ENCODE measurements around the gene SESN2. TPM values are rescaled to one million over a fixed set of nuclear protein-coding genes. Genes with fewer than 3 reads are reported as not detected.

The SESN2 gene
- 10 to 100 TPM in 3 of 4 donors, 1 to 10 TPM in 1; 7.5 to 16.4 (median 11.9) TPM for total RNA-seq

GRCh38 chr1:28259252-28259933 is at the start of gene SESN2:
TSS of gene SESN2 (plus strand) at chr1:28259518. CDS start at chr1:28259848, 330 bp downstream.
- TF ChIP-seq CTCF (IDR thresholded peaks at IDR 0.05) (peak in 1 of 3 experiments; percentile 28), POLR2A (IDR thresholded peaks at IDR 0.05; ENCODE audit: low read depth) (peak; percentile 96), EP300 (IDR thresholded peaks at IDR 0.05) (no peak), POLR2AphosphoS5 (IDR thresholded peaks at IDR 0.05) (peak; percentile 97 to 99)
- Histone ChIP-seq H3K27ac (replicated peaks in 1 of 4) (peak within 1 kb of the TSS; percentile 95 to 98 (median 97)), H3K4me1 (peaks cover 16 to 43% (median 35%) of the 10 kb centered on the region in 4 donors), H3K9me3 (no peaks in the 10 kb centered on the region), H3K36me3 (no peaks in the 10 kb centered on the region), H3K27me3 (no peaks in the 10 kb centered on the region), H3K4me3 (peak within 1 kb of the TSS; percentile 89 to 100 (median 95))
- DNase-seq (ENCODE audit: extremely low spot score): peak; percentile 100
- no CpG with 5 or more reads among the region's 76 CpGs for WGBS
- intact Hi-C loops (cut with DNase I): loop anchor here (2.0 kb wide), 1 partner anchor 109 kb away; the partner anchor contains the start of gene PHACTR4

- no peak for DNase-seq (ENCODE audit: extremely low spot score)
- Histone ChIP-seq H3K4me3 (no peak overlapping the region), H3K36me3 (peaks cover 50 to 95% (median 68%) of the 10 kb centered on the region in 4 donors), H3K9me3 (no peaks in the 10 kb centered on the region), H3K27ac (replicated peaks in 1 of 4) (no peak overlapping the region), H3K4me1 (no peaks in the 10 kb centered on the region), H3K27me3 (no peaks in the 10 kb centered on the region)
- intact Hi-C loops (cut with DNase I): no loop called here
- TF ChIP-seq POLR2A (IDR thresholded peaks at IDR 0.05; ENCODE audit: low read depth) (no peak), EP300 (IDR thresholded peaks at IDR 0.05) (no peak), POLR2AphosphoS5 (IDR thresholded peaks at IDR 0.05) (no peak), CTCF (IDR thresholded peaks at IDR 0.05) (no peak)
- WGBS: 50% methylated on average over 1 of the region's 1 CpG
Measured at GRCh38 chr1:28209700-28210099, 49.6 kb upstream of the SESN2 start.

GRCh38 chr1:28213315-28213714 is 46.0 kb upstream of the SESN2 start:
- WGBS: 70% methylated on average over 2 of the region's 2 CpGs
- H3K4me1 ChIP-seq: no peaks in the 10 kb centered on the region
- no peaks in the 10 kb centered on the region for H3K9me3 ChIP-seq
- no peak overlapping the region for H3K27ac ChIP-seq (replicated peaks in 1 of 4)
- no peak overlapping the region for H3K4me3 ChIP-seq
- DNase-seq (ENCODE audit: extremely low spot score): no peak
- H3K27me3 ChIP-seq: no peaks in the 10 kb centered on the region
- intact Hi-C loops (cut with DNase I): no loop called here
- TF ChIP-seq CTCF (IDR thresholded peaks at IDR 0.05) (no peak), POLR2A (IDR thresholded peaks at IDR 0.05; ENCODE audit: low read depth) (no peak), EP300 (IDR thresholded peaks at IDR 0.05) (no peak), POLR2AphosphoS5 (IDR thresholded peaks at IDR 0.05) (no peak)
- H3K36me3 ChIP-seq: peaks cover 30 to 82% (median 41%) of the 10 kb centered on the region in 4 donors

- Histone ChIP-seq H3K27ac (replicated peaks in 1 of 4) (no peak overlapping the region), H3K27me3 (no peaks in the 10 kb centered on the region), H3K4me1 (peaks cover 16 to 30% (median 30%) of the 10 kb centered on the region in 4 donors), H3K9me3 (no peaks in the 10 kb centered on the region), H3K4me3 (no peak overlapping the region), H3K36me3 (peaks cover 42 to 64% (median 51%) of the 10 kb centered on the region in 4 donors)
- no peak for DNase-seq (ENCODE audit: extremely low spot score)
- TF ChIP-seq CTCF (IDR thresholded peaks at IDR 0.05) (no peak), POLR2AphosphoS5 (IDR thresholded peaks at IDR 0.05) (no peak), EP300 (IDR thresholded peaks at IDR 0.05) (no peak), POLR2A (IDR thresholded peaks at IDR 0.05; ENCODE audit: low read depth) (no peak)
- intact Hi-C loops (cut with DNase I): no loop called here
Measured at GRCh38 chr1:28229089-28229488, 30.2 kb upstream of the SESN2 start.

All from esophagus muscularis mucosa (tissue), 4 donors.